NB4 (cell line): Measurements from ENCODE around the gene WDR37.

Experiments
- POLR2A ChIP-seq: IDR thresholded peaks from 2 replicates; pipeline ENCODE4 v1.6.1; 2011; ENCODE audit warnings: mild to moderate bottlenecking; ENCODE audit not compliant: insufficient read length; ENCODE audit errors: extremely low read depth
- TF ChIP-seq, protein P1 (sequence below): IDR thresholded peaks from one replicate; pipeline ENCODE4 v1.5.1; 2012; ENCODE audit warnings: low read depth, low read length

DNA sequence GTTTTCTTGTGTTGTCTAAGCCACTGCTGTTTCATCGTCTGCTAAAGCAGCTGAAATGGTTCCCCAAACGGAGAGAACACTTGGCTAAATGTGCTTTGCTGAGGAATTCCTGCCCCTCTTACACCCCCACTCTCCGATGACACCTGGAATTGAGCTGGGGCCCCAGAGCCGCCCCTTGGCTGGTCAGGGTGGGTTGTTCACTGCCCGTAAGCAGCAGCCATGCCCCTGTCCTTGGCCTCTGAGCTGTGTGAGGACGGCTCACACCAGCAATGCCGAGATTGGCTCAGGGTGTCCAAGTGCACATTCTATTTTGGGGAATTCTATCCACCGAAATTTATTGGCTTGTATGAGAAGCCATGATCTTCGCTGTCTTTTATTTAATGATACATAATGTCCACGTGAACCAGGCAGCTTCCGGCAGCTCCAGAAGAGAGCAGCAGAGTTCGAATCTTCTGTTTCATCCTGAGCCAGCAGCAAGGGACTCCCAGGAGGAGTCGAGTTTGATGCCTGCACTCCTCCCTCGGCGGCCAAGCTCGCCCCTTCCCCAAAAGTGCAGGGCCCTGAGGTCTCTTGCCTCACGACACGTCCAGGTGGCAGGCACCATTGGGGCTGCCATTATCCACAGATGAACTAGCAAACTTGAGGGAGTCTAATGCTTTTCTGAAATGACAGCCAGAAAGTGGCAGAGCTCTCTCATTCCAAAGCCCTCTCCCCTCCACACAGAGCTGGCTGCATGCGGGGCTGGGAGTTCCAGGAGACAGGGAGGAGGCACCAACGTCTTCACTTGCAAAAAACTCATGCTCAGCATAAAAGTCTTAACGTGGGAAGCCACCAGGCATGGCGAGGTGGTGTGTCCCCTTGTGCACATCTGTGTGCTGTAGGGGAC, 114.0 kb downstream of the WDR37 start:
- TF ChIP-seq, protein P1, sequence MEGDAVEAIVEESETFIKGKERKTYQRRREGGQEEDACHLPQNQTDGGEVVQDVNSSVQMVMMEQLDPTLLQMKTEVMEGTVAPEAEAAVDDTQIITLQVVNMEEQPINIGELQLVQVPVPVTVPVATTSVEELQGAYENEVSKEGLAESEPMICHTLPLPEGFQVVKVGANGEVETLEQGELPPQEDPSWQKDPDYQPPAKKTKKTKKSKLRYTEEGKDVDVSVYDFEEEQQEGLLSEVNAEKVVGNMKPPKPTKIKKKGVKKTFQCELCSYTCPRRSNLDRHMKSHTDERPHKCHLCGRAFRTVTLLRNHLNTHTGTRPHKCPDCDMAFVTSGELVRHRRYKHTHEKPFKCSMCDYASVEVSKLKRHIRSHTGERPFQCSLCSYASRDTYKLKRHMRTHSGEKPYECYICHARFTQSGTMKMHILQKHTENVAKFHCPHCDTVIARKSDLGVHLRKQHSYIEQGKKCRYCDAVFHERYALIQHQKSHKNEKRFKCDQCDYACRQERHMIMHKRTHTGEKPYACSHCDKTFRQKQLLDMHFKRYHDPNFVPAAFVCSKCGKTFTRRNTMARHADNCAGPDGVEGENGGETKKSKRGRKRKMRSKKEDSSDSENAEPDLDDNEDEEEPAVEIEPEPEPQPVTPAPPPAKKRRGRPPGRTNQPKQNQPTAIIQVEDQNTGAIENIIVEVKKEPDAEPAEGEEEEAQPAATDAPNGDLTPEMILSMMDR: no peak
- TF ChIP-seq POLR2A: no peak
